HG02884 (cell line): Measurements from ENCODE around the gene CDK17.

ENCODE experiments used
- ATAC-seq: cut with Tn5 transposase; IDR thresholded peaks from one replicate; pipeline ENCODE4 v1.9.1; 2021; ENCODE audit warnings: mild to moderate bottlenecking, moderate library complexity; ENCODE audit not compliant: unreplicated experiment

Gene CDK17

DNA sequence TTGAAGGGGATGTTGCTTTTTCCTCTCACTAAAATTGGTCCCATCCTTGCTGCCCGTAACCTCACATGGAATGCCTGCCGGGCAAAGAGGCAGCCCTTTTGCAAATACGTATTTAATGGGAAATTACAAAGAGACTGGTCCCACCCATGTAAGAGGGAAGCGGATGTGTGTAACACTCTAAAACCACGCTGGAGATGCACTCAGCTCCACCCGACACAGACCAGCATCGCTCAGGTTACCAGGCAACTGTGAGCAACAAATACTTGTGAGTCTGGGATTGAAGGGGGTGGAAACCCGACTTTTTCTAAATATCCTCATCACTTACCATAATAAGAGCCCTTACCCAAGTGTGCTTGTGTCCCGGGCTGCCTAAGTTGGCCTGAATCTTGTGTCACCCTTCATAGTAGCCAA, 158.4 kb downstream of the CDK17 start:
- no peak for ATAC-seq

GRCh38 chr12:96241431-96241830, 158.8 kb downstream of the CDK17 start:
- no peak for ATAC-seq

DNA sequence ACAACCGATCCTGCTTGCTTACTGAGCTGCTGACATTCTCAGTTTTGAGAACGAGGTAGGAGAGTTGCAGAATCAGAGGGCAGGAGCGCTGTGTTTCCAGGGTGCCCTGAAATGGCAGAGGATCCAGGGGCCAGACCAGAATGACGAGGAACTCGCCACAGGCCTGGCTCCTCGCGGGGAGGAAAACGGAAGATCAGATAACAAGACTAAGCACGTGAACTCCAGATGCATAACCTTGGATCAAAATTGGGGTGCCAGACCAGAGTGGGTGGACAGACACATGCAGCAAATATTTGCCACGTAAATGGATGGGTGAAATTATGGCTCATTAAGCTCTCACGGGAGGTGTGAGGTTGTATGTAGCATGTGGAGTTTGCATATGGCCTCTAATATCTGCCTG, 159.6 kb downstream of the CDK17 start:
- ATAC-seq = no peak

- ATAC-seq = no peak
These were observed 160.3 kb downstream of the CDK17 start for GRCh38 chr12:96239711-96240635.

DNA sequence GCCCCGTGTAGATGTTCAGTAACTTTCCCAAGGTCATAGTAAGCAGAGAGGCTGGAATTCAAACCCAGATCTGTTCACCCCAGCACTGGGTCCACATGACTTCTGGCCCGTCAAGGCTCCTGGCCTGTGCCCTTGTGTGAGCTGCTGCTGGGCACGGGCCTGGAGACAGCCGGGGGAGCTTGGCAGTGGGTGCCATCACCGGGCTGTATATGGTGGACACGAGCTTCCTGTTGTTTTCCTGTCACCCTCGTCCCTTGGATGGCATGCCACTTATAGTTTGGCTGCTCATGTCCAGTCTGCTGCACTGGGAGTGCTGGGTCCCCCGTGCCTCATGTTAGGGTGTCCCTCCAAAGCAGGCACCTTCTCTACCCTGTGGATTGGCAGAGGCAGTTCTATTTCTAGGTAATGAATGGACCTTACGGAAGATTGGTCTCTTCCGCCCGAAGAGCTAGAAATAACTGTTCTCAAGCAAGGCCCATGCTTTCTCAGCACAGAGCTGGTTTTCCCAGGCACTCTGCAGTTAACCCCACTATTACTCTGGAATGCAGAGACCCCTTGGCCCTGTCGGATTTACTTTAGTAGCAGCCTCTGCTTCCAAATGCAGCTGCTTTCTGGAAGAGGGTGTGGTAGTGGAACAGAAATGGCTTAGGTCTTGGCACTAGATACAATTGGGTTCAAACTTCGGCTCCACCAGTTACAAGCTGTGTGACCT, 161.7 kb downstream of the CDK17 start:
- no peak for ATAC-seq

GRCh38 chr12:96237465-96238077, 162.7 kb downstream of the CDK17 start:
- ATAC-seq = no peak

- ATAC-seq = no peak
These were observed 163.2 kb downstream of the CDK17 start for GRCh38 chr12:96237035-96237434.

- ATAC-seq = no peak
These were observed 163.9 kb downstream of the CDK17 start for GRCh38 chr12:96236221-96236822.

GRCh38 chr12:96235484-96235826, 164.8 kb downstream of the CDK17 start:
- ATAC-seq = no peak

DNA sequence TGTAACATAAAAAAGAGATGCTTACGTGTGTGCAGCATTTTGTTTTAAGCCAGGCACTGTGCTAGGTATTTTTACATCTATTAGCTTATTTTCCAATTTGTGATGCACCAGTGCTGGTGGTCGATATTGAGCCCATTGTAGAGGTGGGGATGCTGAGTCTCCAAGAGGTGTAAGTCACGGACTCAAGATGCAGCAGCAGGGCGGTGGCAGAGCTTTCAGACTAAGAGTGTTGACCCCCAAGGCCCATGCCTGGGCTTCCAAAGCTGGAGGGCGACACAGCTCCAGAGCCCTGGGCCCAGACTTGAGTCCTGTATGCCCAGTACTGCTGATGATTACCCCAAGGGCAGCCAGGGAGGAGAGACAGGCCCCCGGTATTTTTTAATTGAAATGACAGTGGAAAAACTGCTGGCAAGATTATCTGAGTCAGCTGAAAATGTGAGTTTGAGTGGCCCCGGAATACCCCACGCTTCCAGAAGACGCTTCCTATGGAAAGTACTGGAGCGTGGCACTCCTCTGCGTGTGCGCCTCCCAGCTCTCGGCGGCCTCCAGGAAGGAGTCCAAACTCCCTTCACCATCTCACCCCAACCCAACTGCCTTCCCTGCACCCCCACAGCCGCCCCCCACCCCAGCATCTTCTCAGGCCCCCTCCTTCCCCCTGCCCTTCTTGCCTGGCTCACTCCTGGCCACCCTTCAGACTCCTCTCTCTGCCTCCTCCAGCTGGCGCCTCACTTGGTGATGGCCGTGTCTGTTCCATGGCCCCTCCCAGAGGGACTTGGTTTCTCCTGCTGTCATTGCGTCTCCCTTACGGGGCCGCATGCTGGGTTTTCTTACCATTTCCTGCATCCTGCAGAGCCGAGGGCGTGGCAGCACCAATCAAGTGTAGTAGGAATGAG, 165.4 kb downstream of the CDK17 start:
- ATAC-seq = no peak

DNA sequence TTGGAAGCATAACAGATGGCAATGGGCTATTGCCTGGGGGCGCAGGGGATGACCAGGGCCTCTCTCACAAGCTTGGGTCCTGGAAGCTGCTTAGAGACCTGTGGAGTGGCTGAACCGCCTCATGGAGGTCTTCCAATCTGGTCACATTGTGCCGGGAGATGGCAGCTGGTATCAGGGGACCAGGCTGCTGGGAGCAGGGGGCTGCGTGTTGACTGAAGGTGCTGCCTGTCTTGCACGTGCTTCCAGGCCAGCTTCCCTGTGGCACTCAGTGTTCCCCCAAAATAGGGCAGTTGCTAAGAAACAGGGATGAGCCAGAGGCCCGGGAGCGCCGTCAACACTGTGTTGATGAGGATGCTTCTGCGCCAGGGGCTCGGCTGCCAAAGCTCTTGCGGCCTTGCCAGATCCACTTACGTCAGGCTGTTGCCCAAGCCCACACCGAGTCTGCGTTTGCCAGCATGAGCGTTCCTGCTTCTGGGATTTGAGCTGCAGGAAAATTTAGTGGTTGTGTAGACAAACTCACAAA, 166.2 kb downstream of the CDK17 start:
- ATAC-seq = no peak

DNA sequence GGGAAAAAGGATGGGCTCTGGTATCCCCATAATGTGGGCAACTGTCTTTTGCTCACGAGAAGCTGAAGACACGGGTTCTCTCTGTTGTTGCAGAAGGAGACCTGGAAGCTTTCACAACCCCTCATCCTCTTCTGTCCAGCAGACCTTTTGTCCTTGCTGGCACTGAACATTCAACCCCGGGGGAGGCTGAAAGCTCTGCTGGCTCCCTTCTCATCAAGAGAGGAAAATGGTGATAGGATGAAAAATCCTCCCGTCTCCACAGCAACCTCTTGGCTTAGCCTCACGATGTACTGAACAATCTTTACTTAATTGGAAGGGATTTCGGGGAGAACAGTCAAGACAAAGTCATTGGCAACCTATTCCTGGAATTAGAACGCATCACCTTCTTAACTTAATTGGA, 167.1 kb downstream of the CDK17 start:
- ATAC-seq = no peak

DNA sequence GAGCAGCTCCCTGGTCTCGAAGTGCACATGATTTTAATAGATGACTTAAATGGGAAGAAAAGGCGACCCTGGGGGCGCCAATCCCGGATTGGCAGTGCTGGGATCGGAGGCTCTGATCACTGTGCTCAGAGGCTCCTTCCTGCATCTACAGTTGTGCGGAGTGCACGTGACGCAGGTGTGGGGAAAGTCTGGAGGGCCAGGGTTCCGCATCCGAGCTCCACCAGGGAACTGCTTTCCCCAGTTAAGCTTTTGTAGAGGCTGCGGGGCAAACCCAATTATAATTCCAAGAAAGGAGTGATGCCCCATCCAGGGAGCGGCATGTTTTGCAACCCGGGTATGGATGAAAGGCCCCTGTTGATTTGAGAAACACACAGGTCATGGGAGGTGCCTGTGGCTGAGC, 169.6 kb downstream of the CDK17 start:
- no peak for ATAC-seq

- no peak for ATAC-seq
These were observed 171.5 kb downstream of the CDK17 start for GRCh38 chr12:96228566-96229248.
